GM21526 (cell line): ENCODE results near the gene OR5D14.

Source experiments
- ATAC-seq: cut with Tn5 transposase; IDR thresholded peaks from one replicate; pipeline ENCODE4 v1.9.1; 2021; ENCODE audit warnings: moderate library complexity; ENCODE audit not compliant: unreplicated experiment, low FRiP score

The OR5D14 gene

DNA sequence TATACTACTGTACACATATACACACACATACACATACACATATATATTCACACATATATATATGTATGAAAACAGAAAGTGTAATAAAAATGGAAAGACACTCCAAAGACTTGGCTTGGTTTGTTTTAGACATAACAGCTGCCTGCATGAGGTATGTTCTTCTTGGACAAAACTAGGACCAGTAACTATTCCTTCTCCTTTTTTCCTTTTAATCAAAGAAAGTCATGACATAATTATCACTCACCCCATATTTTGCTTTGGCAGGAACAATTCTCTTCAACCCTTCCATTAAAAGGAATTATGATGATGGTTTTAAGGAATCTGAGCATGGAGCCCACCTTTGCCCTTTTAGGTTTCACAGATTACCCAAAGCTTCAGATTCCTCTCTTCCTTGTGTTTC, at the start of gene OR5D14:
TSS of gene OR5D14 (plus strand) at position 301 of the 400 bp plus-strand sequence. CDS start at position 301, 0 bp downstream.
- no peak for ATAC-seq

- ATAC-seq = no peak
Measured at GRCh38 chr11:55773138-55773537, 22.2 kb upstream of the OR5D14 start, which contains the start of gene OR5D13. Gene OR5D13 (plus strand): TSS chr11:55773438. CDS start chr11:55773438, 0 bp downstream.

- no peak for ATAC-seq
Measured at GRCh38 chr11:55791606-55792005, 3.8 kb upstream of the OR5D14 start.

DNA sequence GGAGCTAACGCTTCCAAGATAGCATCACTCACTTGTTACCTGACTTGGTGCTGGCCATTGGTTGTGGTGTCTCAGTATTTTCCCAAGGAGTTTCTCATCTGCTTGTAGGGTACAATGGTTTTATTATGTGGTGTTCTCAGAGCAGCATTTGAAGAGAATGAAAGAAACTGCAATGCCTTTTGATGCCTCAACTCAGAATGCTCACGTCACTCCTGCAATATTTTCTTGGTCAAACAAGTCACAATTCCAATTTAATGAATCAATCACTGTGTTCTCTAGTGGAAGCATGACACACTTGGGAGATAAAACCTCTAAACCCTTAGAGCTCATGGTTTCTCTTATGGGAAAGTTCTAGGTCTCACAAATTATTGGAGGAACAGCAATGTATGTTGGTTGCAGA, 2.0 kb upstream of the OR5D14 start:
- no peak for ATAC-seq

DNA sequence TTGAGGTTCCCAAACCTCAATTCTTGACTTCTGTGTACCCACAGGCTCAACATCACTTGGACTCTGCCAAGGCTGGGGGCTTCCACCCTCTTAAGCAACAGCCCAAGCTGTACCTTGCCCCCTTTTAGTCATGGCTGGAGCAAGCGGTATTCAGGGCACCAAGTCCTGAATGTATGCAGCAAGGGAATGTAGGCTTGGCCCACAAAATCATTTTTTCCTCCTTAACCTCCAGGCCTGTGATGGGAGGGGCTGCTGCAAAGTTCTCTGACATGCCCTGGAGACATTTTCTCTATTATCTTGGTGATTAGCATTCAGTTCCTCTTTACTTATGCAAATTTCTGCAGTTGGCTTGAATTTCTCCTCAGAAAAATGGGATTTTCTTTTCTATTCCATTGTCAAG, 10.9 kb downstream of the OR5D14 start:
- ATAC-seq = no peak

DNA sequence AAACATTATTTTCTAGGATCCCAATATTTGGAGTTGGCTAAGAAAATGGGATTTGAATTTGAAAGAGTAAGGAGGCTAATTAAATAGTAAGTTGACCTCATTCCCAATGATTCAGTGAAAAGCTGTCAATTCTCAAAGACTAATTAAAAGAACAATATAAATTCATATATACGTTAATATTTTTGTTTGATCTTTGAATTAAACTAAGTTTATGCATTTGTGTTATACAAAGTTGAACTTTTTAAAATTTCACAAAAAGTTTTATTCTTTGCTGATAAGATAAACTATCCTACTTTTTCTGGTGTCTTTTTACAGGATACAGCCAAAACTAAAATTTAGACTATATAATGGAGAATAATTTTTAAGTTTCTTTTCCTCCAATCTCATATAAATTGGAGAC, 15.7 kb downstream of the OR5D14 start, which contains the start of gene OR5L1:
TSS of gene OR5L1 (plus strand) at position 301 of the 400 bp plus-strand sequence. CDS start 100 bp downstream, outside the sequence.
- no peak for ATAC-seq

- ATAC-seq = no peak
Measured at GRCh38 chr11:55819330-55819729, 24.0 kb downstream of the OR5D14 start, which contains the start of gene OR5D18. Gene OR5D18 (plus strand): TSS chr11:55819630. CDS start chr11:55819630, 0 bp downstream.

GRCh38 chr11:55826919-55827318, 31.6 kb downstream of the OR5D14 start, which contains the start of gene OR5L2:
Gene OR5L2 (plus strand): TSS chr11:55827219. CDS start chr11:55827219, 0 bp downstream.
- ATAC-seq = no peak

- ATAC-seq = no peak
Measured at GRCh38 chr11:55838452-55838851, 43.1 kb downstream of the OR5D14 start, which contains the start of gene OR5D16. Gene OR5D16 (plus strand): TSS chr11:55838752. CDS start chr11:55838752, 0 bp downstream.
